GM18505 (cell line): Measurements from ENCODE around the gene SLC8A3.

Source experiments
- ATAC-seq: cut with Tn5 transposase; IDR thresholded peaks from one replicate; pipeline ENCODE4 v1.9.1; 2021; ENCODE audit not compliant: unreplicated experiment
- POLR2A ChIP-seq: IDR thresholded peaks from 4 replicates; pipeline ENCODE4 v1.6.1; 2011; ENCODE audit warnings: borderline replicate concordance; ENCODE audit not compliant: insufficient read depth, insufficient read length; ENCODE audit errors: extremely low read depth

Gene SLC8A3

GRCh38 chr14:70027785-70028428 lies 160.8 kb downstream of the SLC8A3 start:
- no peak for TF ChIP-seq POLR2A
- ATAC-seq, result peak; percentile 62

- no peak for ATAC-seq
- TF ChIP-seq POLR2A, result no peak
Observed at GRCh38 chr14:70023871-70024270, 164.9 kb downstream of the SLC8A3 start.

- no peak for TF ChIP-seq POLR2A
- no peak for ATAC-seq
Observed at GRCh38 chr14:70022771-70023445, 165.8 kb downstream of the SLC8A3 start.

- ATAC-seq, result no peak
Observed at GRCh38 chr14:70021548-70022220, 167.1 kb downstream of the SLC8A3 start.

GRCh38 chr14:70020352-70021170 lies 168.2 kb downstream of the SLC8A3 start:
- ATAC-seq, result no peak
- TF ChIP-seq POLR2A, result no peak

More at GRCh38 chr14:70021548-70022220, 167.1 kb downstream of the SLC8A3 start:
- TF ChIP-seq POLR2A, result no peak

GRCh38 chr14:70019695-70020094 lies 169.1 kb downstream of the SLC8A3 start:
- TF ChIP-seq POLR2A, result no peak
- ATAC-seq, result no peak

- TF ChIP-seq POLR2A, result no peak
- no peak for ATAC-seq
Observed at GRCh38 chr14:70018713-70019211, 170.0 kb downstream of the SLC8A3 start.

GRCh38 chr14:70018230-70018629 lies 170.5 kb downstream of the SLC8A3 start:
- ATAC-seq, result no peak
- TF ChIP-seq POLR2A, result no peak

- TF ChIP-seq POLR2A, result no peak
- ATAC-seq, result no peak
Observed at GRCh38 chr14:70014406-70015095, 174.2 kb downstream of the SLC8A3 start.

GRCh38 chr14:70013271-70013873 lies 175.4 kb downstream of the SLC8A3 start:
- TF ChIP-seq POLR2A, result no peak
- no peak for ATAC-seq

GRCh38 chr14:70011708-70012107 lies 177.0 kb downstream of the SLC8A3 start:
- TF ChIP-seq POLR2A, result no peak
- ATAC-seq, result no peak

- no peak for ATAC-seq
- no peak for TF ChIP-seq POLR2A
Observed at GRCh38 chr14:70011098-70011497, 177.7 kb downstream of the SLC8A3 start.
